Spleen (tissue), 7 donors: ENCODE measurements around the gene ZNF697.

Experiments
- POLR2A ChIP-seq, 3 donors: fragments of 450-650 bp; IDR thresholded peaks; one replicate each; pipeline ENCODE4 v1.5.1; 2017; ENCODE audit warnings: antibody characterized with exemption in 3 of 3, mild to moderate bottlenecking in 1 of 3
- POLR2AphosphoS5 ChIP-seq, 3 donors: sonication (generic); formaldehyde crosslinking; IDR thresholded peaks; one replicate each; pipeline ENCODE4 v1.5.1; 2017; ENCODE audit warnings: antibody characterized with exemption in 3 of 3
- TF ChIP-seq, protein P1 (sequence below), 11 experiments: fragments of 200-600 bp in 7 of 11; fragments of 450-650 bp in 4 of 11; sonication (generic) in 4 of 11; IDR thresholded peaks in 8 of 11; conservative IDR thresholded peaks in 3 of 11; 1 replicate in 7 of 11; 2 replicates in 4 of 11; pipeline versions ENCODE4 v1.4.0 to v1.8.0; 2016 to 2021; ENCODE audit warnings: antibody characterized with exemption in 11 of 11, inconsistent platforms in 4 of 11, mild to moderate bottlenecking in 1 of 11
- donor health status: DM: no; HTN: no; CAD: no; lungs with moderate emphysema.
- donor health status: DM: no; HTN: no; CAD: no.
- donor health status: DM: no; HTN: no; CAD: no.

DNA sequence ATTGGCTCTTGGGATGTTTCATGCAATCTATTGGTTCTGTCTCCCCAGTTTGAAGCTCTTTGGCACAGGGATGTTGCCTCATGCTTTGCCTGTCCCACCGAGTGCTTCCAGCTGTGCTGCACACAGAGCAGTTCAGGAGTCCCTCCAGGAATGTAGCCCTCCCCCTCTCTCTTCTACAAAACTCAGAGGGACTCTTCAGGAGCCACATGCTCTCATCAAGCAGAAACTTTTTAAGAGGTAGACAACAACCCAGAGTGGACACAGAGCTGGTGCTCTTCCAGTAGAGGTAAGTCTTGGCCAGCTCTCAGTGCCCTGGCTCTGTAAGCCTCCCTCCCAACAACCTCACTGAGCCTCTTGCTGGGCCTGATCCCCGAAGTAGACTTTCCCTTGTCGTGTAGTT lies 11.6 kb upstream of the ZNF697 start:
- TF ChIP-seq POLR2A (IDR thresholded peaks at IDR 0.05), result no peak
- TF ChIP-seq, protein P1, sequence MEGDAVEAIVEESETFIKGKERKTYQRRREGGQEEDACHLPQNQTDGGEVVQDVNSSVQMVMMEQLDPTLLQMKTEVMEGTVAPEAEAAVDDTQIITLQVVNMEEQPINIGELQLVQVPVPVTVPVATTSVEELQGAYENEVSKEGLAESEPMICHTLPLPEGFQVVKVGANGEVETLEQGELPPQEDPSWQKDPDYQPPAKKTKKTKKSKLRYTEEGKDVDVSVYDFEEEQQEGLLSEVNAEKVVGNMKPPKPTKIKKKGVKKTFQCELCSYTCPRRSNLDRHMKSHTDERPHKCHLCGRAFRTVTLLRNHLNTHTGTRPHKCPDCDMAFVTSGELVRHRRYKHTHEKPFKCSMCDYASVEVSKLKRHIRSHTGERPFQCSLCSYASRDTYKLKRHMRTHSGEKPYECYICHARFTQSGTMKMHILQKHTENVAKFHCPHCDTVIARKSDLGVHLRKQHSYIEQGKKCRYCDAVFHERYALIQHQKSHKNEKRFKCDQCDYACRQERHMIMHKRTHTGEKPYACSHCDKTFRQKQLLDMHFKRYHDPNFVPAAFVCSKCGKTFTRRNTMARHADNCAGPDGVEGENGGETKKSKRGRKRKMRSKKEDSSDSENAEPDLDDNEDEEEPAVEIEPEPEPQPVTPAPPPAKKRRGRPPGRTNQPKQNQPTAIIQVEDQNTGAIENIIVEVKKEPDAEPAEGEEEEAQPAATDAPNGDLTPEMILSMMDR (IDR thresholded peaks at IDR 0.05 in 8 of 11, conservative IDR thresholded peaks at IDR 0.05 in 3 of 11), result no peak
- TF ChIP-seq POLR2AphosphoS5 (IDR thresholded peaks at IDR 0.05), result peak in 1 of 3 donors; percentile 25
